ENCODE data around the gene DHFR2. TPM values are rescaled to one million over a fixed set of nuclear protein-coding genes. Genes with fewer than 3 reads are reported as not detected.
"Not testable (repeated sequence)": the region's sequence is repeated elsewhere in the genome, so short reads cannot be mapped to it uniquely, and the experiment has no call there.

Gene DHFR2
- total RNA-seq, 1 experiment from 2014 or later: 6.8 TPM

DNA sequence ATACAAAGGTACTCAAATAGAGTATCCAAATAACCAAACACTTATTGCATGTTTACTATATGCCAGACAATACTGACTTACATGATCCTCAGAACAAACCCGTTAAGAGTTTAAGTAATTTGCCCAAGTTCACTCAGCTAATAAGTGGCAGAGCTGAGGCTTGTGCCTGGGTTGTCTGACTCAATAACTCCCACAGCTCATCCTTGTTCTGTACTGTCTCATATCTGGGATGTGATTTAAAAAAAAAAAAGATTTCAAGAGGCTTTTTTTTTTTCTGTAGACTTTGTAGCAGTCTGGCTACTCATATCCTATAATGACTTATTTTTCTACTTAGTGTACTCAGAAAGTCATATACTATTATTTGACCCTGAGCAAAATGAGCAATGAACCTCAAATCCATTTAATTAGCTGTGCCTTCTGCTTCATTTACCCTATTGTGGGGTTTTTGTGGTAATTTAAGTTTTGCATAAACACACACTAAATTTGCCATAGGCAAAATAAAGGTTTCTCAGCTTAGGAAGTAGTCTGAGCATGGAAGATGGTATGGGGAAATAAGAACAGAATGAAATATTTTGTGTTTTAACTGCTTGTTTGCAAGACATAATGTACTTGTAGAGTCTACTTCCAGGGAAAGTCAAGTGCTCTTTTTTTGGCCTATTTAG lies 3.2 kb upstream of the DHFR2 start:
- DNase-seq (ENCODE audit: low spot score): no peak

DNA sequence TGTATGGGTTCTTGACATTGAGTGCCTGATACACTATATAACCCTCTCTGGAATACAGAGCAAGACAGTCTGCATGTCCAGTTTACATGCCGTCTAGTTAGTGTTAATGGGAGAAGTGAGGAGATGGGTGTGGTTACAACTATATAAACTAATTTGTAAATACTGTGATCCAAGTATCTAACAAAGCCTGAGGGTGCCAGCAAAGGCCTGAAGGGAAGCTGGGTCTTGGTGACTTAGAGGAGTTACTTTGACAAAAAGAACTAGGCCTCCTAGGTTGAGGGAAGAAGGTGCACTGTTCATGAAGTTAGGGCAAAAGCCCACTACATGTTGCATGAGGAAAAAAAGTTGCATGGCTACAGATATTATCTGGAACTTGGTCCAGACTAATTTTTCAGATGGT lies 2.4 kb upstream of the DHFR2 start:
- no peak for DNase-seq (ENCODE audit: low spot score)

DNA sequence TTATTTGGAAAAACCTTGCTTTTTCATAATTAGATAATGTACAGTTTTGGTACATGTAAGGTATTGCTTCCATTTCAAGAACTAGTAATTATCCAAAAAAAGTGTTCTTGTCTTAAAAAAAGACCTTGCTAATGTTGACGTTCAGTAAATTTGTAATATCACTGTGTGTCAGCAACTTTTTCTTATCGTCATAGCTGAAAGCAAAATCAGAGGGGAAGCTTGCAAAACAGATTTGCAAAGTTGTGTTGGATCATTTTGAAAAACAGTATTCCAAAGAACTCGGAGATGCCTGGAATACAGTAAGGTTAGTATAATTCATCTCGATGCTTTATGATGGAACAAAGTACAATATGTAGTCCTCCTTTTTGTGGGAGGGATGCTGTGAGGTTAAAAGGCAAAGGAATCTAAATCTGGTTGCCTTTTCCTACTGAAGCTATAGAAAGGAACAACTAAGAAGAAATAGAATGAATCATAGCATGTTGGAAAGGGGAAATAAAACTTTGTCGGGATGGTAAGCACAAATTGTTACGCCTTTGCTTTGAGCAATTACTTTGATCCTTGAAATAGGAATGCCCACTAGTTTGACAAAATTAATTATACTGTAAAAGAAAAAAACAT lies 1.6 kb upstream of the DHFR2 start:
- DNase-seq (ENCODE audit: low spot score): no peak

DNA sequence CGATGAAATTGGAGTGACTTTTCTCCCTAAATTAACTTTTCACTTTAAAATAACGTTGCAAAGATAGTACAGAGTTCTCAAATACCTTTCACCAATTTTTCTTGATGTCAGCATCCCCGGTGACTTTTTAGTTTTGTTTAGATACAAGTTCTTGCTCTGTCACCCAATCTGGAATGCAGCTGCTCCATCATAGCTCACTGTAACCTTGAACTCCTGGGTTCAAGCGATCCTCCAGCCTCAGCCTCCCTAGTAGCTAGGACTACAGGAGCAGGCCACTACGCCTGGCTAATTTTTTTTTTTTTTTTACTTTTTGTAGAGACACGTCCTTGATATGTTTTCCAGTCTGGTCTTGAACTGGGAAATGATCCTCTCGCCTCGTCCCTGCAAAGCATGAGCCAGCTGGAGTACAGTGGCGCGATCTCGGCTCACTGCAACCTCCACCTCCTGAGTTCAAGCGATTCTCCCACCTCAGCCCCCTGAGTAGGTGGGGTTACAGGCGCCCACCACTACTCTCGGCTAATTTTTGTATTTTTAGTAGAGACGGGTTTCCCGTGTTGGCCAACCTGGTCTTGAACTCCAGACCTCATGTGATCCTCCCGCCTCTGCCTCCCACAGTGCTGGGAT lies 892 bp upstream of the DHFR2 start:
- DNase-seq (ENCODE audit: low spot score): peak; percentile 11

DNA sequence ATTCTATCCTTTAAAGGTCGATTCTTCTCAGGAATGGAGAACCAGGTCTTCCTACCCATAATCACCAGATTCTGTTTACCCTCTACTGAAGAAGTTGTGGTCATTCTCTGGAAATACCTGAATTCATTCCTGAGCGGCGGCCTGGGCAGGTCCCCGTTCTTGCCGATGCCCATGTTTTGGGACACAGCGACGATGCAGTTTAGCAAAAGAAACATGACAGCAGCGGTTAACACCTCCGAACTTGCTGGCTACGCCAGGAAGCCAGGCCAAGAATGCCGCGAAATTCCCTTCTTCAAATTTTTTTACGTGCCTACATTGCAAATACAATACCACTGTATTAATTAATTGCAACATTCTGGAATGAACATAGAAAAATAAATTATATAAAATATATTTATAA lies 1.4 kb downstream of the DHFR2 start:
- DNase-seq (ENCODE audit: low spot score): no peak

DNA sequence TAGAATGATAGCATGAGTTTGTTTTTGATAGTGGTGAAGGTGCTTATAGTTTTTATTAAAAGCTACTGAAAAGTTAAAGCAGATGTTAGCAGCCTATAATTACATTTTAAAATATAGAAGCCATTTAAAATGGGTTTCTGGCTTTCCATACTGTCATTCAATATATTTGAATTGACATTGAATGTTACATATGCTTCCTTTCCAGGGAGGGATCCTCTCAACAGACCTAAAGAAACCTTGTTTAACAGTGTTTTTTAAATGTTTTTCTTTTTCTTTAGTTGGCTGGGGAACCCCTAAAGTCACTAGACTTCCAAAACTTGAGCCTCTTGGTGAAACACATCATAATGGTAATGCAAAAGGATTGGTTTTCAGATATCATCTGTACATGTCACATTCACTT lies 12.2 kb downstream of the DHFR2 start:
- DNase-seq (ENCODE audit: low spot score): no peak

DNA sequence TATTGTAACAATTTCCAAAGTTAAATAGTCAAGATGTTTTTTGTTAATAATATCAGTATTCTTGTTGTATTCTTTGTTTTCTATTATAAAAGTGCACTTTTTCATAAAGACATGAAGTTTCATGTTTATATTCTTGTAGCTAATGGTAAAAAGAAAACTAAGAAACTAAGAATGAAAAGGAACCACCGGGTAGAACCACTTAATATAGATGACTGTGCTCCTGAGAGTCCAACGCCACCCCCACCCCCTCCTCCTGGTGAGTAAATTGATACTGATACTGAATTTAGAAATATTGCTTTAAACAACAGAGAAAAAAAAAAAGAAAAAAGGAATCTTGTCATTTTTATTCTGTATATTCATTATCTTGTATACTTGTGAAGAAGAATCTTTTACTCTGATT lies 13.4 kb downstream of the DHFR2 start:
- DNase-seq (ENCODE audit: low spot score): no peak

DNA sequence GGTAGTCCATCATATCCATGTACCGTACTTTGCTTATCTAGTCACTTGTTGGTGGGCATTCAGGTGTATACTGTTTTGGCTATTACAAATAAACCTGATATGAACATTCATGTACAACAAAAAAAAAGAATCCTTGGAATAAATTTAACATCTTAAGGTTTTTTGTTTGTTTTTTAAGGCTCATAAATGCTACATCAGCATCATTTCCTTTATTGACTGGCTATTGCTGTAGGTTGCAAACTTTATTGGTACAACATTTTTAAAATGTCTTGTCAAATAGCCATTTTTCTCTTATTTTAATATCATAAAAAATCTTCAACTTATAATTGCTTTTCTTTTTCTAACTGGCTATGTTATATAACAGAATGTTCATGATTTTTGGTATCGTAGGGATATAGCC lies 16.2 kb downstream of the DHFR2 start:
- DNase-seq (ENCODE audit: low spot score): no peak

DNA sequence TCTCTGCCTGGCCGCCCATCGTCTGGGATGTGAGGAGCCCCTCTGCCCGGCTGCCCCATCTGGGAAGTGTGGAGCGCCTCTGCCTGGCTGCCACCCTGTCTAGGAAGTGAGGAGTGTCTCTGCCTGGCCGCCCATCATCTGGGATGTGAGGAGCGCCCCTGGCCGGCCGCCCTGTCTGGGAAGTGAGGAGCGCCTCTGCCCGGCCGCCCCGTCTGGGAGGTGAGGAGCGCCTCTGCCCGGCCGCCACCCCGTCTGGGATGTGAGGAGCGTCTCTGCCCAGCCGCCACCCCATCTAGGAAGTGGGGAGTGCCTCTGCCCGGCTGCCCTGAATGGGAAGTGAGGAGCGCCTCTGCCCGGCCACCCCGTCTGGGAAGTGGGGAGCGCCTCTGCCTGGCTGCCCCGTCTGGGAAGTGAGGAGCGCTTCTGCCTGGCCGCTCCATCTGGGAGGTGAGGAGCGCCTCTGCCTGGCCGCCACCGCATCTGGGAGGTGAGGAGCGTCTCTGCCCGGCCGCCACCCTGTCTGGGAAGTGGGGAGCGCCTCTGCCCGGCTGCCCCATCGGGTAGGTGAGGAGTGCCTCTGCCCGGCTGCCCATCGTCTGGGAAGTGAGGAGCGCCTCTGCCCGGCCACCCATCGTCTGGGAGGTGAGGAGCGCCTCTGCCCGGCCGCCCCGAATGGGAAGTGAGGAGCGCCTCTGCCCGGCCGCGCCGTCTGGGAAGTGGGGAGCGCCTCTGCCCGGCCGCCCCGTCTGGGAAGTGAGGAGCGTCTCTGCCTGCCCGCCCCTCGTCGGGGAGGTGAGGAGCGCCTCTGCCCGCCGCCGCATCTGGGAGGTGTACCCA lies 18.4 kb downstream of the DHFR2 start:
- DNase-seq (ENCODE audit: low spot score): not testable (repeated sequence)

DNA sequence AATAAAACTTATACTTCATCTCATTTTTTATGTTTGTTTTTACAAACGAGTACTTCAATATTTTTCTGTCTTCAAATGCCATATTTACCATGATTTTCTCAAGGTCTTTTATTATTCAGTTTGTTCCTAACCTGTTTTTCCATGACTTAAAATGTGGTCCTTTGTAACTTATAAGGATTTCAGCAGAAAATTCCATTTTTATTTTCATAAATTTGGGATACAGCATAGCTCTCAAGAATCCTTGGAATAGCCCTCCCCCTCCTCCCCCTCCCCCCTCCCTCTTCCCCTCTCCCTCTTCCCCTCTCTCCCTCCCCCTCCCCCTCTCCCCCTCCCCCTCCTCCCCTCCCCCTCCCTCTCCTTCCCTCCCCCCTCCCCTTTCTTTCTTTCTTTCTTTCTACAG lies 19.4 kb downstream of the DHFR2 start:
- no peak for DNase-seq (ENCODE audit: low spot score)

DNA sequence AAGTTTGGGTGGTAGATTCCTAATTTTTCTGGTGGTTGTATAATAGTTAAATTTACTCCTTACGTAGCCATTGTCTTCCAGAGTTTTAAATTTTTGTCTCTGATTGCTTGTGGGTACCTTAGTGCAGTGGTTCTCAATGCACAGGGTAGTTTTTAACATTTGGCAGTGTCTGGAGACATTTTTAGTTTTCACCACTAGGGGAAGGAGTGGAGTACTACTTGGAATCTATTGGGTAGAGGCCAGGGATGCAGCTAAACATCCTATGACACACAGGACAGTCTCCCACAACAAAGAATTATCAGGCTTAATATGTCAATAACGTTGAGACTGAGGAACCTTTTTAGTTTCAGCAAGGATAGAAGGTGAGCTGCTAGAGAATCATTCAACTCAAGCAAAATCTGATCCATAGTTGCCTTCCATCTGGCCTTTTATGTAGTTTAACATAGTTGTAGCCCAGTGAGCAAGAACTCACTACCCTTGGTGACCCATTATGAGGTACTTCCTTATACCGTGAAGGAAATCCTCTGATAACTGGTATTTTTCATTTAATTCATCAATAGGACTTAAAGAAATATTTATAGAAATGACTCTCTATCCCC lies 25.7 kb downstream of the DHFR2 start:
- peak; percentile 74 for DNase-seq (ENCODE audit: low spot score)

DNA sequence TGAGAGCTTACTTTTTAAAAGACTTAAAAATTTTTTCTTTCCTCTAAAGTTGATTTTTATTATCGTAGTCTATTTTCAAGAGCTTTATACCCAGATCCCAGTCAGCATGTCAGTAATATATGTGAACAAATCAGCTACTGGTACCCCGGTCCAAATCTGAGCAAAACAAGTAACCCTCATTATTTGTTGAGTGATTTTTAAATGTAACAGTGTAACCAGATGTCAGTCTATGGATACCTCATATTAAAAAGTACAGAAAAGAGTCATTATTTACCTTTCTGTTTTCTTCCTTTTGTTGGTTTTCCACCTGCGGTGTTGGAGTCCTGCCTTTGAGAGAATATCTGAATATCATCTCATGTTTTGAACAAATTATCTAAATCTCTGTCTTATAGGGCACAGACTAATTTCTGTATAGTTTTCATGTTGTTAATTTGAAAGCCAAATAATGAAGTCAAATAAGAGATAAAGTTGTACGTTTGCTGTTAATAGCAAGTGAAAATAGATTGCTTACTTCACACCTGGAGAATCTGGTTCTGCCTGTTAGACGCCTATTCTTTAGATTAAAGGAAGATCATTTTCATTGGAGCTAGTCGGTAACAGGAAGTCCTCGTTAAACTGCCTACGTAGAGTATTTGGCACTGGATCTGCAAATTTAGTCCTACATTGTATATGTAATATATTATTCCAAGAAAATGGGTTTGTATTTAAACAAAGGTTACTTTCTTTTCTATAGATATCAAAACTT lies 34.5 kb downstream of the DHFR2 start, which contains the start of gene STX19:
TSS of gene STX19 (minus strand) at position 505 of the 745 bp plus-strand sequence. CDS start 13,328 bp downstream, outside the sequence.
- no peak for DNase-seq (ENCODE audit: low spot score)

DNA sequence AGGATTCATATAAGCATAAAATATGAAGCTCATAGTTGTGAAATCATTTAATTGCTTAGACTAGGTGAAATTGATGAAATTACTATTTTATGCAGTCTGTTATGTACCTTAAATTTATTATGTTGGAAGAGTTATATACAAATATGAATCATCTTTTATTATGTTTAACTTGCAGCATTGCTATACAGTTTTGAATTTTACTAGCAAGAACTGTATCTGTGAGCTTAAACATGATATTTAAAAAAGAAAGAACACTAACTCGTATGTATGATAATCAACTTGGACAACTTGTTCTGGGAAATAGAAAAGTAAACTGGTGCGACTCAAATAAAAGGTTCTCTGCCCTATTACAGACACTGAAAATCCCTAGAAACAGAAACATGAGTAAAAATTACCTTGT lies 36.1 kb downstream of the DHFR2 start:
- DNase-seq (ENCODE audit: low spot score): no peak

DNA sequence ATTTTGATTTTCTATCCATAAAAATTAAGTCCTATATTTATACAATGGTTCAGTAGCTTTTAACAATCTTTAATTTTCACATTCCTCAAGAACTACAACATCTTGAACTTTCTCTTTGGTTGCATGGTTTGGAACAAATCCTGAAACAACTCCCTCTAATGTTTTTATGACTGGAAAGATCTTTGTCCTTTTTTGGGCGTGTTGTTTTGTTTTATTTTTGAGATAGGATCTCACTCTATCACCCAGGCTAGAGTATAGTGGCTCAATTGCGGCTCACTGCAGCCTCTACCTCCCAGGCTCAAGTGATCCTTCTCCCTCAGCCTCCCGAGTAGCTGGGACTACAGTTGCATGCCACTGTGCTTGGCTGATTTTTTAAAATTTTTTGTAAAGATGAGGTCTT lies 38.3 kb downstream of the DHFR2 start:
- DNase-seq (ENCODE audit: low spot score): no peak

DNA sequence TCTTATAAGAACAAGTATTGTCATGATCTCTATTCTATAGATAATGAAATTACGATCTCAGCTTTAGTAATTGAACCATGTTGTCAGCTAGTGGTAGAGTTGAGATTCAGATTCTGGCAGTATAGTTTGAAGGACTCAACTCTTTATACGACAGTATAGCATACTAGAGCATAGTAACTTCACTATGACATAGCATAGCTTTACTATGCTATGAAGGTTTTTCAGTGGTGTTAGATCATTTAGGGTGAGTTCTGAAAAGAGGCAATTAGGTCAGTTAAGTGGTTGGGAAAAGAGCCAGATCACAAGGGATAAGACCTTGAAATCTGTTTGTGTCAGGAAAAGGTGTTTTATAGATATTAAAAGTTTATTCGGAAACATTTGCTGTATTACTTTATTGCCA lies 42.4 kb downstream of the DHFR2 start:
- no peak for DNase-seq (ENCODE audit: low spot score)

DNA sequence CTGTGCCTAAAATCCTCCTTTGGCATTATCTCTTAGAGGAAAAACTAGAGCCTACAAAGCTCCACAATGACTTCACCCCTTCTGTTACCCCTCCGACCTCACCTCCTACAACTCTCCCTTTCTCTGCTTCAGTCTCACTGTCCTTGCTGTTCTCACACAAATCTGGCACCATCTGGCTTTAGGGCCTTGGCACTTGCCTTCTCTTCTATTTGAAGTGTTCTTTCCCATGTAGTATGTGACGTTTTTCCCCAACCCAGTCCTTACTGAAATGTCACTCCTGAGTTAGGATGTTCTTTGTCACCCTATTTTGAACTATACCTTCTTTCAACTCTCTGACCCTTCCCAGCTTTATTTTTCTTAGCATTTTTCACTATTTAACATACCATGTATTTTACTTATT lies 43.1 kb downstream of the DHFR2 start:
- DNase-seq (ENCODE audit: low spot score): no peak

DNA sequence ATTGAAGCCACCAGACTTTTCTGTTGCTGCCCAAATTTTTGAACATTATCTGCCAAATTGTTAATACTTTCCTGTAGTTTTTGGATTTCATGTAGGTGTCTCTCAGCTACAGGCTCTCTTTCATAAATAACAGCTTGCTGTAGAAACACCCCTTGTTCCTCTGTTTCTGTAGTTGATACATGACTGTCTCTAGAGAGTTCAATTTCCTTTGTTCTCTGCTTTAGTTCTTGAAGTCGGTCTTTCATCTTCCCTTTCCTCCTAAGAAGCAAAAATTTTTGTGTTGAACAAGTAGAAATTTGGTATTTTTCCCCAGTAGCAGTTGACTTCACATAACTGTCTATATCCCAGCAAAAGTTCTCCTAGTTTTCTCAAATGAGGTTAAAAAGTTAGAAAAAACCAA lies 47.7 kb downstream of the DHFR2 start:
- DNase-seq (ENCODE audit: low spot score): no peak

DNA sequence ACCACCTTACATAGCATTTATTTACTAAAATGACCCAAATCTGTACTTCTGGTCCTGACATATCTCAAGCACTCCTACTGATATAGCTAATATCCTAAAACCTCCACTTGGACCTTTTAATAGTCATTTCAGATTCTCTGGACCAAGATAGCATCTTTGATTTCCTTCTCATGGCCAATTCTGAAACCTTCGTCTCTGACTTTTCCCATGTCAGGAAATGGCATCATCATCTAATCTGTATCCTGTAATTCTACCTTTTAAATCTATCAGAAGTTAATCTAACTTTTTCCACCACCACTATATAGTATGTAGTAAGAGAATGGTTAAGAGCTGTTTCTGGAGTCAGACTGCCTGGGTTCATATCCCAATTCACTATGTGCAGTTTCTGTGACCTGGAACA lies 50.5 kb downstream of the DHFR2 start:
- no peak for DNase-seq (ENCODE audit: low spot score)

DNA sequence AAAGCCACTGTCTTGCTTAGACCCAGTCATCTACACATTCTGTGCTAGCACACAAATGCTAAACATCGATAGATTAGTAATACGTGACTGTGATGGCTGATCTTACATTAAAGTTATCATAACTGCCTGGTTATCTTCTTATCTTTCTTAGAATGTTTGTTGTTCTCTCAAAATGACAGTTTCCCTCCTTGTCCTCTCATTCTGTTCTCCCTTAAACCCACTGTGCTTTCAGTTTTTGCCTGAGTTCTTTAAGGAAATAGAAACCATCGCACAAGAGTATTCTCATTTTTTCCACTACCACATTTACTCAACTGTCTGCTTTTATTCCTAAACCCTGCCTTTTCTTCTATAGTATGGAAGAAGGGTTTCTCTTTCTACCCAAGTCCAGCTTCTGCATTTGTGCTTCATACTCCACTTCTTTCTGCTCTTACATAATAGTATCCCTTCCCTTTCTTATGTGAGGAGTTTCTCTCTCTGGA lies 51.4 kb downstream of the DHFR2 start:
- no peak for DNase-seq (ENCODE audit: low spot score)

DNA sequence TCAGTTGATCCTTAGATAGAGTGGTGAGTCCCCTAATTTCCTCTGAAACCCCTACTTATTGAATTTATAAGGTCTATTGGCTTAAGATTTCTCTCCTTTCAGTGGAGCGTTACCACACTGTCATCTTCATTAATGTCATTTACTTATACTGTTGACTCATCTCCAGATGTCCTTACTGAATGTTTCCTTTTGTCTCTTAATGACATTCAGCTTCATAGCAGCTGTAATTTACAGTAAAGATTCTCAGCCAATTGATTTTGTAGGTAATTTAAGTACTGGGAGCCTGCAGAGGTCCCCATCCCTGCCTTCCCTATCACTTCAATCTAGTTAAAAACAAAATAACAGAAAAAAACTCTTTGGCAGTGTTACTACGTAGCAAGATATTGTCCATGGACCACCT lies 53.1 kb downstream of the DHFR2 start:
- DNase-seq (ENCODE audit: low spot score): no peak

DNA sequence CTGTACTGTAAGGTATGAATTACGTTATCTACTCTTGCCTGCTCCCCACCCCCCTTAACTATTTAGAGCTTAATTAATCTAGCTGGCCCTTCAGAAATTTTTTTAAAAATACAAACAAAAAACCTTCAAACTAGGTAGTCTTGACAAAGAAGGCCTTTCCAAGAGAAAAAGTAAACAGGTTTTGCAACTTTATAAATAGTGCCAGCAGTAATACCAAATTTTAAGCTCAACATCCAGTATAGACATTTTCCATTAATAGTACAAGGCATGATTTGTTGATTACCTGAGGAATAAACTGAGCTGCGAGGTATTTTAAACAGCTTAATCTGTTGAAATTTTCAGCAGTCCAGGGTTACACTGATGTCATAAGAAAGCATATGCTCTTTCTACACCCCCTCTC lies 54.5 kb downstream of the DHFR2 start:
- DNase-seq (ENCODE audit: low spot score): no peak

Measured in A172 (cell line).